ENCODE measurements around the gene SLCO1B3.
"Not testable (repeated sequence)": the region's sequence is repeated elsewhere in the genome, so short reads cannot be mapped to it uniquely, and the experiment has no call there.

DNA sequence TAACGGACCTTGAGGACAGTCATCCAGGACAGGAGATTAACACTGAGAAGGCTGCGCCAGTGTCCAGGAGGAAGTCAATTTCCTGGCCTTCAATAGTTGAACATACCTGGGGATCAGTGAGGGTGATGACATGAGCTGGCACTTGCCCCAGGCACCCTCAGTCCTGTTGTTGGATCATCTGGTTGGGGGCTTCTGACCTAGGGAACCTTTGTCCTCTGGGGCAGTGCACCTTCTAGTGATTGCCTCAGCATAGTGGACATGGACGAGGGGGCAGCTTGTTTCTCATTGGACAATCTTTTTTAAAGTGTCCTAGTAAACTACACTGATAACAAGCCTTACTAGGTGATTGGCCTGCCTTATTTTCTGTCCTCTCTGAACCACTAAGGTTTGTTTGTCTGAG lies 30.5 kb upstream of the SLCO1B3 start:
- TF ChIP-seq, protein P1, sequence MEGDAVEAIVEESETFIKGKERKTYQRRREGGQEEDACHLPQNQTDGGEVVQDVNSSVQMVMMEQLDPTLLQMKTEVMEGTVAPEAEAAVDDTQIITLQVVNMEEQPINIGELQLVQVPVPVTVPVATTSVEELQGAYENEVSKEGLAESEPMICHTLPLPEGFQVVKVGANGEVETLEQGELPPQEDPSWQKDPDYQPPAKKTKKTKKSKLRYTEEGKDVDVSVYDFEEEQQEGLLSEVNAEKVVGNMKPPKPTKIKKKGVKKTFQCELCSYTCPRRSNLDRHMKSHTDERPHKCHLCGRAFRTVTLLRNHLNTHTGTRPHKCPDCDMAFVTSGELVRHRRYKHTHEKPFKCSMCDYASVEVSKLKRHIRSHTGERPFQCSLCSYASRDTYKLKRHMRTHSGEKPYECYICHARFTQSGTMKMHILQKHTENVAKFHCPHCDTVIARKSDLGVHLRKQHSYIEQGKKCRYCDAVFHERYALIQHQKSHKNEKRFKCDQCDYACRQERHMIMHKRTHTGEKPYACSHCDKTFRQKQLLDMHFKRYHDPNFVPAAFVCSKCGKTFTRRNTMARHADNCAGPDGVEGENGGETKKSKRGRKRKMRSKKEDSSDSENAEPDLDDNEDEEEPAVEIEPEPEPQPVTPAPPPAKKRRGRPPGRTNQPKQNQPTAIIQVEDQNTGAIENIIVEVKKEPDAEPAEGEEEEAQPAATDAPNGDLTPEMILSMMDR (IDR thresholded peaks at IDR 0.05): not testable (repeated sequence)
- TF ChIP-seq POLR2A (IDR thresholded peaks at IDR 0.05): not testable (repeated sequence)

Data from thyroid gland (tissue), 4 donors.